ENCODE results near the gene LAMC2. TPM values are rescaled to one million over a fixed set of nuclear protein-coding genes. Genes with fewer than 3 reads are reported as not detected.

The LAMC2 gene
- total and polyA plus RNA-seq, 10 of the 15 experiments (the other 5 are each of a cell fraction or from before 2014, with no cell fraction given) = 0.27 to 1.5 (median 0.92) TPM

GRCh38 chr1:183289051-183289496, 103.0 kb downstream of the LAMC2 start:
- DNase-seq (ENCODE audit: low read depth, low spot score) (no peak), ATAC-seq (no peak), FAIRE-seq (no peak)
- SMC1A ChIA-PET (ENCODE audit: uncharacterized antibody, unreplicated experiment) = interaction anchor here (1.1 to 1.7 kb wide), 2 partner anchors 10 to 12 kb away, joined by 3 to 9 read pairs; no protein-coding TSS in a partner anchor
- Histone ChIP-seq H4K20me1 (ENCODE audit: control insufficient read depth, insufficient read depth) (no peaks in the 10 kb centered on the region), H3K9ac (ENCODE audit: control insufficient read depth, insufficient read depth, low read length) (no peak overlapping the region), H3K27me3 (replicated peaks in 1 of 2; ENCODE audit: control insufficient read depth in 2 of 2, insufficient read depth in 2 of 2, low read length in 1 of 2) (peaks cover 0 to 2% of the 10 kb centered on the region in 2 experiments; a peak in 1 of 4 replicates), H3K4me2 (ENCODE audit: control insufficient read depth, insufficient read depth) (no peak overlapping the region), H3K9me3 (replicated peaks; ENCODE audit: control insufficient read depth, insufficient read depth, low read length) (no peaks in the 10 kb centered on the region; the same call in 2 of the 3 replicates), H3K79me2 (ENCODE audit: control insufficient read depth, insufficient read depth, low read length) (no peaks in the 10 kb centered on the region), H3K4me1 (ENCODE audit: control insufficient read depth, insufficient read depth, low read length) (no peaks in the 10 kb centered on the region; the same call in 1 of the 2 replicates), H3K4me3 (no peak overlapping the region), H2AFZ (ENCODE audit: control insufficient read depth, low read depth, low read length) (no peak overlapping the region), H3K27ac (ENCODE audit: control insufficient read depth, insufficient read depth) (no peak overlapping the region), H3K36me3 (ENCODE audit: control insufficient read depth in 2 of 2, insufficient read depth in 2 of 2, low read length in 1 of 2) (no peaks in the 10 kb centered on the region)
- POLR2A ChIA-PET = no interaction called here
- intact Hi-C loops (cut with micrococcal nuclease; ENCODE audit: unreplicated experiment) = loop anchor here (2.0 kb wide), 1 partner anchor 18 kb away; no protein-coding TSS in a partner anchor
- no TSS peak for BruUV-seq (replicated peaks)
- in situ Hi-C loops (cut with MboI) = loop anchor here (10.0 kb wide), 1 partner anchor 256 kb away; no protein-coding TSS in a partner anchor
- WGBS (ENCODE audit: insufficient coverage, insufficient replicate concordance, low lambda C conversion rate, missing lambda C conversion rate) = 32% methylated on average over 9 of the region's 9 CpGs
- CTCF ChIA-PET = interaction anchor here (3.1 to 3.2 kb wide), 2 partner anchors 12 to 17 kb away, joined by 12 to 17 read pairs; no protein-coding TSS in a partner anchor
- RAD21 ChIA-PET (ENCODE audit: unreplicated experiment) = no interaction called here
- no peak for TF ChIP-seq ZNF592 (IDR thresholded peaks at IDR 0.05)
- TF ChIP-seq JUND (IDR thresholded peaks at IDR 0.05; ENCODE audit: low read depth, low read length) = no peak
- TF ChIP-seq BHLHE40 (IDR thresholded peaks at IDR 0.05; ENCODE audit: borderline replicate concordance in 1 of 2, low read depth in 2 of 2, low read length in 1 of 2) = no peak
- no peak for TF ChIP-seq BMI1 (IDR thresholded peaks at IDR 0.05; ENCODE audit: borderline replicate concordance)
- TF ChIP-seq SUPT20H (IDR thresholded peaks at IDR 0.05; ENCODE audit: borderline replicate concordance, control insufficient read depth, low read depth, low read length) = no peak
- no peak for TF ChIP-seq SPI1 (IDR thresholded peaks at IDR 0.05; ENCODE audit: borderline replicate concordance, insufficient read depth, low read depth, low read length)
- no peak for TF ChIP-seq ESRRA (IDR thresholded peaks at IDR 0.05; ENCODE audit: low read length)
- no peak for TF ChIP-seq RELA (IDR thresholded peaks at IDR 0.05; ENCODE audit: borderline replicate concordance, partially characterized antibody)
- TF ChIP-seq TBL1XR1 (IDR thresholded peaks at IDR 0.05; ENCODE audit: low read depth, low read length) = no peak
- no peak for TF ChIP-seq IKZF1 (conservative IDR thresholded peaks at IDR 0.05)
- no peak for TF ChIP-seq BRCA1 (IDR thresholded peaks at IDR 0.05; ENCODE audit: low read depth, low read length)
- TF ChIP-seq MYB (IDR thresholded peaks at IDR 0.05; ENCODE audit: borderline replicate concordance, low read depth, low read length) = no peak
- no peak for TF ChIP-seq WRNIP1 (IDR thresholded peaks at IDR 0.05; ENCODE audit: borderline replicate concordance, low read depth, low read length)
- TF ChIP-seq NRF1 (conservative IDR thresholded peaks at IDR 0.05; ENCODE audit: low read depth, low read length) = no peak
- no peak for TF ChIP-seq JUNB (IDR thresholded peaks at IDR 0.05)
- TF ChIP-seq SIX5 (IDR thresholded peaks at IDR 0.05; ENCODE audit: low read depth, low read length, severe bottlenecking) = no peak
- TF ChIP-seq ZBTB33 (IDR thresholded peaks at IDR 0.05) = no peak
- TF ChIP-seq EZH2 (IDR thresholded peaks at IDR 0.05; ENCODE audit: borderline replicate concordance, control insufficient read depth, low read depth, low read length) = no peak
